Tibial nerve (tissue), 4 donors: ENCODE results near the gene SYNCRIP.

Source experiments
- CTCF ChIP-seq, 5 experiments: fragments of 200-600 bp in 3 of 5; fragments of 450-650 bp in 2 of 5; sonication (generic) in 3 of 5; IDR thresholded peaks; one replicate each; pipeline ENCODE4 v1.5.1; 2016 to 2019; ENCODE audit warnings: antibody characterized with exemption in 5 of 5, mild to moderate bottlenecking in 3 of 5, moderate library complexity in 2 of 5
- EP300 ChIP-seq, 2 donors: sonication (generic); formaldehyde crosslinking; IDR thresholded peaks; one replicate each; pipeline ENCODE4 v1.6.1; 2017; ENCODE audit warnings: antibody characterized with exemption in 2 of 2, mild to moderate bottlenecking in 1 of 2
- POLR2A ChIP-seq, 2 donors: fragments of 450-650 bp; IDR thresholded peaks; one replicate each; pipeline ENCODE4 v1.6.1; 2017; ENCODE audit warnings: antibody characterized with exemption in 2 of 2, mild to moderate bottlenecking in 2 of 2, moderate library complexity in 2 of 2

GRCh38 chr6:85644279-85644762 is 1.6 kb upstream of the SYNCRIP start:
- TF ChIP-seq CTCF (IDR thresholded peaks at IDR 0.05) (no peak), POLR2A (IDR thresholded peaks at IDR 0.05) (no peak), EP300 (IDR thresholded peaks at IDR 0.05) (no peak)
